HFF-Myc (cell line): ENCODE data around the gene CFAP251.

Source experiments
- DNase-seq: peaks from one replicate; pipeline ENCODE4 v3.0.0-alpha.2; 2011; ENCODE audit warnings: low read depth; ENCODE audit errors: extremely low read depth
- H3K4me3 ChIP-seq: replicated peaks from 2 replicates; pipeline ENCODE4 v1.5.1; 2011; ENCODE audit warnings: low read depth, mild to moderate bottlenecking, control low read depth, low read length
- TF ChIP-seq, protein P1 (sequence below): IDR thresholded peaks from 2 replicates; pipeline ENCODE4 v1.5.1; 2012; ENCODE audit warnings: mild to moderate bottlenecking, low read depth, low read length, control low read depth; ENCODE audit errors: missing control alignments

The CFAP251 gene

DNA sequence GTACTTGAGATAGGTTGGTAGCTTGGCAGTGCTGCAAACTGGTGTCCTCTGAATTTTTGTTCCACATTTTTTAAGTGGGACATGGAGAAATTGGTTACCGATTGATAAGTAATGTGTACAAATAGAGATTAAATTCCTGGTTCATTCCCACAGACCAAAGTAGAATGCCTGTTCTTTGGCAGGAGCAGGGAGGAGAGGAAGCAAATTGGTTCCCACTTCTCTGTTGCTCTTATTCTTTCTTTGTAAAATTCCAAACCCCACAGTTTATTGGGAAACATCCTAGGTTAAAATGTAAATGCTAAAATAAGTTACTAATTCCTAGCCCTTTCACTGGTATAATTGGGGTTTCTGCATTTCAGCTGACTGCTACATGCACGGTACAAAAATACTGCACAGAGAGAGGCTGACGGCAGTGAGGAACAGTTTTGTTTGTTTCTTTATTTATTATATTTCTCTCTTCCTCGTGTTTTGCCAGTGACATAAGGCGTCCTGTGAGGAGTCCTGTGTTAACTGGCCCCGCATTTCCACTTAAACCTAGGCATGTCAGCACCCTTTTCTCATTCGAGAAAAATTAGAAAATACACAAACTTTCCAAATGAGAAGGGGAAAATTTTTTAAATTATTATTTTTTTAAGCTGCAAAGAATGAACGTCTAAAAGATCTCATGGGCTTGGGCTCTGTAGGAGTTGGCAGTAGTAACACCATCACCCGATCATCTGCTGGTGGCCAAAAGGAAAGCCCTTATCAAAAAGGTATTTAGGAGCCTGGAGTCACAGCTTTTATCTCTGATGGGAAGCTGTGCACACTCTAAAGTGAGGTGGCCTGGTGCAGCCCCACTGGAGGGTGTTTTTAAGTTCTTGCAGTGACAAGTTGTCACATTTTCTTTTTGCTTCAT is 77.9 kb downstream of the CFAP251 start:
- TF ChIP-seq, protein P1, sequence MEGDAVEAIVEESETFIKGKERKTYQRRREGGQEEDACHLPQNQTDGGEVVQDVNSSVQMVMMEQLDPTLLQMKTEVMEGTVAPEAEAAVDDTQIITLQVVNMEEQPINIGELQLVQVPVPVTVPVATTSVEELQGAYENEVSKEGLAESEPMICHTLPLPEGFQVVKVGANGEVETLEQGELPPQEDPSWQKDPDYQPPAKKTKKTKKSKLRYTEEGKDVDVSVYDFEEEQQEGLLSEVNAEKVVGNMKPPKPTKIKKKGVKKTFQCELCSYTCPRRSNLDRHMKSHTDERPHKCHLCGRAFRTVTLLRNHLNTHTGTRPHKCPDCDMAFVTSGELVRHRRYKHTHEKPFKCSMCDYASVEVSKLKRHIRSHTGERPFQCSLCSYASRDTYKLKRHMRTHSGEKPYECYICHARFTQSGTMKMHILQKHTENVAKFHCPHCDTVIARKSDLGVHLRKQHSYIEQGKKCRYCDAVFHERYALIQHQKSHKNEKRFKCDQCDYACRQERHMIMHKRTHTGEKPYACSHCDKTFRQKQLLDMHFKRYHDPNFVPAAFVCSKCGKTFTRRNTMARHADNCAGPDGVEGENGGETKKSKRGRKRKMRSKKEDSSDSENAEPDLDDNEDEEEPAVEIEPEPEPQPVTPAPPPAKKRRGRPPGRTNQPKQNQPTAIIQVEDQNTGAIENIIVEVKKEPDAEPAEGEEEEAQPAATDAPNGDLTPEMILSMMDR = no peak
- H3K4me3 ChIP-seq = no peak overlapping the region
- DNase-seq = no peak

DNA sequence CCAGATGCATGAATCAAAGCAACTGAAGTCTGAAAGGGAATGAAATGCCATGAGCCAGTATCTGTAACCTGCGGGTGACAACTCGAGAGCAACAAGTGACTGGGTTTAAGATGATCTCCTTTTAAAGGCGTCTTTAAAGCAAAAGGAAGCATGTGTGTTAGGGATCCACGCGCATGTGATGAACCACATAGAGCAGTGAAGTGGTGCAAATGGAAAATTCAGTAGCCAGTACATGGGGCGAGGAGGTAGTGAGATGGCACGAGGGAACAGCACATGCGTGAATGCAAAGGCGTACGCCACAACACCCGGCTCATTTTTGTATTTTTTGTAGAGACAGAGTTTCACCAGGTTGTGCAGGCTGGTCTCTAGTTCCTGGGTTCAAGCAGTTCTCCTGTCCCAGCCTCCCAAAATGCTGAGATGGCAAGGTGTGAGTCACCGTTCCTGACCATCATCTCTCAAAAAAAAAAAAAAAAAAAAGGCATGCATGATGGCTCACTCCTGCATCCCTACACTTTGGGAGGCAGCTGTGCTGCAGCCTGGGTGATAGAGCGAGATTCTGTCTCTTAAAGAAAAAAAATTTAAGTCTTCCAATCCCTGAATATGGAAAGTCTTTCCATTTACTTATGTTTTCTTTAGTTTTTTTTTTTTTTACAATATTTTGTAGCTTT is 78.7 kb downstream of the CFAP251 start:
- TF ChIP-seq, protein P1 = no peak
- H3K4me3 ChIP-seq = no peak overlapping the region
- DNase-seq = no peak

DNA sequence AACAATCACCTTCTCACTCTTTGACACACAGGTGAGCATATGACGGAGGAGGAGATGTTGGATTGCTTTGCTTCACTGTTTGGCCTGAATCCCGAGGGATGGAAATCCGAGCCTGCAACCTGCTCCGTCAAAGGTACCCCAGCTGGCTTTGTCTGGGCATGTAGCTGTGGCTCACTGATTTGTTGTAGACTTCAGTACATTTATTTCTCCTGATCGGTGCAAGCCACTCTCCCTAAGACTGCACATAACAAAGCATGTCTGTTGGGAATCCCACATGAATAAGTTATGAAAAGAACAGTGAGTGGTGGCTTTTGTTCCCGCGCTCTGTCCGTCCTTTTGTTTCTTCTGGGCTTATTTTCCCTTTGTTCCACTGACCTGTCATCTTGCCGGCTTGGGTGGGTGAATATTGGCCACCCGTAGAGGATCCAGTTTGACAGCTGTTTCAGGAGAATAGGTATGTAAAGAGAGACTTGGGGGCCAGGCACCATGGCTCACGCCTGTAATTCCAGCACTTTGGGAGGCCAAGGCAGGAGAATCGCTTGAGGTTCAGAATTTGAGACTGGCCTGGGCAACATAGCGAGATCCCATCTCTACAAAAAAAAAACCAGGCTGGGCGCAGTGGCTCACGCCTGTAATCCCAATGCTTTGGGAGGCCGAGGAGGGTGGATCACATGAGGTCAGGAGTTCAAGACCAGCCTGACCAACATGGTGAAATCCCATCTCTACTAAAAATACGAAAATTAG is 83.2 kb downstream of the CFAP251 start:
- no peak overlapping the region for H3K4me3 ChIP-seq
- TF ChIP-seq, protein P1 = no peak
- DNase-seq = no peak

DNA sequence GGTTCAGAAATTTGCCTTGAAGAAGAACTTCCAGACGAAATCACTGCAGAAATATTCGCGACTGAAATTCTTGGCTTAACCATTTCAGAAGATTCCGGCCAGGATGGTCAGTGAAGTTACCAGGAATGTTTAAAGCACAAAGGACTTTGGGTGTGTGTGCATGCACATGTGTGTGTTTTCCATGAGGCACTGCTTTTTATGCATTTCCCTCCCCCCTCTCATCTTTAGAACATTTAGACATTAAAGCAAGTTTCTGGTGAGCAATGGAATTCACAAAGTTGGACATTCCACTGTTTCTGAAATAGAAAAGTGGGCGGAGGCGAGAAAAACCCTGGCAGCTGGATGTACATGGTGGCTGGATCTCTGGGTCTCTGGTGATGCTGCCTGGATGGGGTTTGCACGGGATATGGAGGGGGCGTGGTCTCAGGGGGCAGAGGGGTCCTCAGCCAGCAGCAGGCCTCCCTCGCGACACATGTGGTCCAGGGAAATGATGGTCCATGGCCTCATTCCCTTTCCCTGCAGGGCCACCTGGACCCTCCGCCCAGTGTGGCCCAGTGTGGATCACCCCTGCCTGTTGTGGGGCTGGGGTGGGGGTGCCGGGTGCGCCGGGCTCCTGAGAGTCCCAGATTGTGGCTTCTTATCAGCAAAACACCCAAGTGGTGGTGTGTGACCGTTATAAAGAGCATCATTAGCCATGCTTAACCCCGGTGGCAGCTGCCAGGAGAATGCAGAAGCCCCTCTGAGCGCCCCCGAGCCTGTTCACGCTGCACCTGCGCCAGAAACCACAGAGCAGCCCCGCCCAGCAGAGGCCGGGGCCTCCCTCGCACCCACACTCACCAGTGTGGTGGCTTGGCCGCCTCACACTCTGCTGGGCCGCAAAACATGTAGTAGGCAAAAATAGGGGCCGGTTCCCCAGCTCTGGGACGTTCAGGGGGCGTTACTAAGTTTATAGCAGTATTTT is 85.5 kb downstream of the CFAP251 start:
- no peak overlapping the region for H3K4me3 ChIP-seq
- DNase-seq = peak; percentile 16
- TF ChIP-seq, protein P1 = no peak

DNA sequence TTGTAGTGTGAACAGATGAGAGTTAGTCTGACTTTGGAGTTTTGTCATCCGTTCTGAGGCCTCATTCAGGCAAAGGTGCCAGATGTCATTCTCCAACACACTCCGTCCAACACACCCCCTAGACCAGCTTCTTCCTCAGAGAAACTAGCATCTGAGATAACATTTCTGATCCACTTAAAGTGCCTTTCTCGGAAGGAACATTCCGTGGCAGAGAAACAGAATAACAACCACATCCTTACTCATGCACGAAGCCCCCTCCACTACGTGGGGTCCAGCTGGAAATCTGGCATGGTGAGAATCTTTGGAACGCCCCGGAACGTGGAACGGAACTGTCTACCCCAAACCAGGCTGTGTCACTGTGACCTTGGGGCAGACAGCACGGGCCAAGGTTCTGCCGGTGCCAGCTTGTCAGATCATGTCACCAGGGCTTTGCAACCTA is 86.3 kb downstream of the CFAP251 start:
- H3K4me3 ChIP-seq = no peak overlapping the region
- TF ChIP-seq, protein P1 = no peak
- no peak for DNase-seq
